NCI-H1105 treated with DMSO at 0.1 percent for 48 hours (cell line): ENCODE results near the gene SCAANT1.

Experiments used
- DNase-seq: peaks from one replicate; lab custom pipeline; 2025; lab: John Stamatoyannopoulos, UW

The SCAANT1 gene

GRCh38 chr3:63900459-63900858 is 11.7 kb downstream of the SCAANT1 start:
- peak; percentile 56 for DNase-seq

- no peak for DNase-seq
Observed at GRCh38 chr3:63900010-63900409, 12.2 kb downstream of the SCAANT1 start.

GRCh38 chr3:63896332-63897030 is 15.7 kb downstream of the SCAANT1 start:
- DNase-seq: no peak

- DNase-seq: no peak
Observed at GRCh38 chr3:63895422-63896189, 16.6 kb downstream of the SCAANT1 start.

GRCh38 chr3:63892773-63893352 is 19.3 kb downstream of the SCAANT1 start:
- no peak for DNase-seq

- DNase-seq: no peak
Observed at GRCh38 chr3:63891518-63891917, 20.7 kb downstream of the SCAANT1 start.

- DNase-seq: no peak
Observed at GRCh38 chr3:63886858-63887257, 25.3 kb downstream of the SCAANT1 start.

- no peak for DNase-seq
Observed at GRCh38 chr3:63880653-63881052, 31.5 kb downstream of the SCAANT1 start.

- DNase-seq: no peak
Observed at GRCh38 chr3:63878394-63879060, 33.7 kb downstream of the SCAANT1 start.

GRCh38 chr3:63877737-63878393 is 34.3 kb downstream of the SCAANT1 start:
- no peak for DNase-seq

- no peak for DNase-seq
Observed at GRCh38 chr3:63876260-63876659, 35.9 kb downstream of the SCAANT1 start.

GRCh38 chr3:63875510-63875909 is 36.7 kb downstream of the SCAANT1 start:
- DNase-seq: peak; percentile 88

- no peak for DNase-seq
Observed at GRCh38 chr3:63874769-63875168, 37.4 kb downstream of the SCAANT1 start.

- no peak for DNase-seq
Observed at GRCh38 chr3:63872135-63872924, 39.9 kb downstream of the SCAANT1 start.

GRCh38 chr3:63870615-63871005 is 41.6 kb downstream of the SCAANT1 start:
- DNase-seq: no peak

- DNase-seq: no peak
Observed at GRCh38 chr3:63869940-63870614, 42.1 kb downstream of the SCAANT1 start.

- no peak for DNase-seq
Observed at GRCh38 chr3:63867225-63867624, 45.0 kb downstream of the SCAANT1 start.

- DNase-seq: no peak
Observed at GRCh38 chr3:63864965-63865327, 47.2 kb downstream of the SCAANT1 start.

GRCh38 chr3:63864008-63864964 is 47.9 kb downstream of the SCAANT1 start:
- no peak for DNase-seq
